AG09319 (cell line): ENCODE data around the gene NR1H3.

Experiments used
- DNase-seq: peaks from one replicate; pipeline ENCODE4 v3.0.0-alpha.2; 2010; ENCODE audit warnings: low read depth; ENCODE audit errors: extremely low read depth
- CTCF ChIP-seq: IDR thresholded peaks from 2 replicates; pipeline ENCODE4 v1.5.1; 2011; ENCODE audit warnings: low read depth, mild to moderate bottlenecking, inconsistent platforms, low read length, moderate library complexity

NR1H3 gene

DNA sequence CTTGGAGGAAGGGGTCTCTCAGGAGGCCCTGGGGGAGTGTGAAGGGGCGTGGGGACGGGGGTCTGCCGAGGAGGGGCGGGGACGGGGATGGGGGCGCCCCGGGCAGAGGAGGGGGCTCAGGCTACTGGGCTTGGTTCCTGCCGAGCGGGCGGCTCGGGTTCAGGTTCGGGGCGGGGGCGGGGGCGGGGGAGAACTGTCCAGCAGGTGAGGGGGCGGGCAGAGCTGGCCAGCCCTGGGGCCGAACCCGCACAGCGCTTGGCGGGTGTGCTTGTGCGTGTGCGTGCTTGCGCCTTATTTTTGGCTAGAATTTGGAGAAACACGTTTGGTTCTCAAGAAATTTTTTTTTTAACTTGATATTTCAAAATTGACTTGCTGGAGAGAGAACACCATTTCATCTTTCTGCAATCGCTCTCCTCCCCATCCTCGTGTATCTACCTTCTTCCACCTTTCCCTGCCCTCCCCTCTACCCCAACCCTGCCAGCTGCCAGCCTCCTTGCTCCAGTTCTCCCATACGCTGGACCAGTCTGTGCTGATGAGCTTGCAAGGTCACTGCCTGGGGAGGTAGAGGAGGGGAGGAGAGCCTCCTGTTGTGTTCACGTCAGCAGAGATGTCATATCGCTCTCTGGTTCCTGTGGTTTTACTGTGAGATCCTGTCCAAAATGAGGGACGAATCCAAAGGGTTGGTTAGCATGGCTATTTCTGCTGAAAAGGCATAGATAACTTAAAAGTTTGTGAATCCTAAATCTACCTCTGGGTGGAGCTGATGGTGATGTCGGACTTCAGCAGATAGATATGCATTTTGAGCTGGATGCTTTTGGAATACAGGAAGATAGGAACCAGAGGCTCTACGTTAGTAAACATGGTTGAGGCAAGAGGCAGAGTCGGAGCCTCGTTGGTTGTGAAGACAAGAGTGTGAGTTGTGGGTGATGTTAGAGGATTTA is 12.8 kb downstream of the NR1H3 start:
- DNase-seq, result no peak
- TF ChIP-seq CTCF, result peak; percentile 9

GRCh38 chr11:47271328-47271727 is 13.5 kb downstream of the NR1H3 start:
- DNase-seq, result no peak
- TF ChIP-seq CTCF, result no peak

DNA sequence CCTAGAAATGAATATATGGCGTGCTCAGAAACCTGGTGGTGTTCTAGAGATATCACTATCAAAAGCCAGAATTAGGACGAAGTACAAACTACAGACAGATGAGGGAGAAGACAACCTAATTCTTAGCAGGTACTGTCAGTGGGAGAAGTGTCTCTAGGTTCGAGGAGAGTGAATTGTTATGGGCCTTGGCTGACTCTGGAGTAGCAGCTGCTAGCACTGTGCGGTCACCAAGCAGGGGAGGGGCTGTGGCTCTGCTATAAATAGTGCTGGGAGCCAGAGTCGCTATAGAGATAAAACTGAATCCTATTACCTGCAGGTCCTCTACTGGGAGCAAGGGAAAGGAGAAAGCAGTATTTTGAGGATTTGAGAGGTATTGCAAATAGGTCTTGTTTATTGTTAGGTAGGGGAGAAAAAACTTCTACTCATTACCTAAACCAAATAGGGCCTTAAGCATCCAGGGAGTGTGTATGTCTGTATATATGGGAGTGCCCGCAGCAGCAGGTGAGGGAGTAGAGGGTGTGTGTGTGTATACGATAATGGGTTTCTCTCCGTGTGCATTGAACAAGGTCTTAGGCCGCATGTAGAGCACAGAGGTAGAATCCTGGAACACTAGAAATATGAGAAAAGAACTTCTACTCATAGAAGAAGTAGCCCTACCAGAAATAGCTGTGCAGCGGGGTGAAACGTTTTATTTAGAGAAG is 14.3 kb downstream of the NR1H3 start:
- no peak for TF ChIP-seq CTCF
- no peak for DNase-seq

DNA sequence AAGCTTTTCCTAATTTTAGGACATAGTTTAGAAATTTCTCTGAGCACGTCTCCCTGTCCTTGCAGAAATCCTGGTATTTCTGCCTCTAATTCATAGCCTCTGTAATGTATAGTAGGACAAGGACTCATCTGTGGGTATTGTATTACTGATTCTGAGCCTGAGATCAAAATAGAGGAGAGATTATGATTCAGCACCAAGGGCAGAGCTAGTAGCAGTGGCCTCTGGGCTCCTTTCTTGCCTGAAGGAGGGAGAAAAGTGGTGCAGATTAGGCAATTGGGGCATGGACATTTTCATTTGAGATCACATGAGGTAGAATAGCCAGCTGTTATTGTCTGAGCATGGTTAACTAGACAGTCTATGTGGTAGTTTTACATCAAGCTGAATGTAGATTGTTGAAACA is 14.9 kb downstream of the NR1H3 start:
- no peak for TF ChIP-seq CTCF
- no peak for DNase-seq

DNA sequence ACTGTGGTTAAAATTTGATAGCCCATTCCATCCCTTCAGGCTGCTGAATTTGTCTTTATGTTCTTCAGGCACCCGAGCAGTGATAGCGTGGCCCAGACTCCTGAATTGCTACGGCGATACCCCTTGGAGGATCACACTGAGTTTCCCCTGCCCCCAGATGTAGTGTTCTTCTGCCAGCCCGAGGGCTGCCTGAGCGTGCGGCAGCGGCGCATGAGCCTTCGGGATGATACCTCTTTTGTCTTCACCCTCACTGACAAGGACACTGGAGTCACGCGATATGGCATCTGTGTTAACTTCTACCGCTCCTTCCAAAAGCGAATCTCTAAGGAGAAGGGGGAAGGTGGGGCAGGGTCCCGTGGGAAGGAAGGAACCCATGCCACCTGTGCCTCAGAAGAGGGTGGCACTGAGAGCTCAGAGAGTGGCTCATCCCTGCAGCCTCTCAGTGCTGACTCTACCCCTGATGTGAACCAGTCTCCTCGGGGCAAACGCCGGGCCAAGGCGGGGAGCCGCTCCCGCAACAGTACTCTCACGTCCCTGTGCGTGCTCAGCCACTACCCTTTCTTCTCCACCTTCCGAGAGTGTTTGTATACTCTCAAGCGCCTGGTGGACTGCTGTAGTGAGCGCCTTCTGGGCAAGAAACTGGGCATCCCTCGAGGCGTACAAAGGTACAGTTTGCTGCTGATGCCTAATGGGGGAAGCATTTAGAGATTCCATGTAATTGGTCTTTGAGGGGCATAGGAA is 16.9 kb downstream of the NR1H3 start:
- no peak for TF ChIP-seq CTCF
- no peak for DNase-seq

DNA sequence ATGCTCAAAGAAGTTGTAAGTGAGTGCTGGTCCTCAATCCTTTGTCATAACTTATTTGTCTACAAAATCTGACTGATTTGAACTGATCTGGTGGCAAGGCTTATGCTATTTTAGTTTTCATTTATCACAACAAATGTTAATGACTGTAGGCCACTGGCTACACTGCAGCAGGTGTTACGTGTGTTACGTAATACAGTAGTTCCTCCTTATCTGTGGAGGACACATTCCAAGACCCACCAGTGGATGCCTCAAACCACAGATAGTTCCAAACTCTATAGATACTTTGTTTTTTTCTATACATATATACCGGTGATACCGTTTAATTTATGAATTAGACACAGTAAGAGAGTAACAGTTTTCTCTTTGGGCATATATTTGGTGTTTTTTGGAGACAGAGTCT is 19.1 kb downstream of the NR1H3 start:
- no peak for DNase-seq
- TF ChIP-seq CTCF, result no peak
